Brain microvascular endothelial cell (primary cell): ENCODE results near the gene DISC1.

Experiments
- DNase-seq: peaks from one replicate; pipeline ENCODE4 v3.0.0-alpha.2; 2020
- H3K27ac ChIP-seq: fragments of 250-450 bp; sonication (Bioruptor Pico); 2 replicates; pipeline ENCODE4 v1.5.1; 2020; ENCODE audit warnings: mild to moderate bottlenecking, moderate library complexity
- H3K27me3 ChIP-seq: fragments of 250-450 bp; sonication (Bioruptor Pico); replicated peaks from 2 replicates; pipeline ENCODE4 v1.5.1; 2020; ENCODE audit warnings: mild to moderate bottlenecking
- H3K36me3 ChIP-seq: fragments of 250-450 bp; sonication (Bioruptor Pico); replicated peaks from 2 replicates; pipeline ENCODE4 v1.5.1; 2020; ENCODE audit warnings: mild to moderate bottlenecking
- H3K4me3 ChIP-seq: 2 replicates; pipeline ENCODE4 v1.5.1; 2011; ENCODE audit warnings: low read depth, mild to moderate bottlenecking, control low read depth, low read length, moderate library complexity
- in situ Hi-C: cut with HindIII; loops from 2 replicates; pipeline ENCODE4 v1.10.0; 2017; ENCODE audit warnings: low sequenced_read_pairs, low pct_ligation_motif_present
- TF ChIP-seq, protein P1 (sequence below): IDR thresholded peaks from 2 replicates; pipeline ENCODE4 v1.5.1; 2011; ENCODE audit warnings: low read depth, mild to moderate bottlenecking, moderate library complexity, low read length, control low read depth, inconsistent platforms; ENCODE audit errors: missing control alignments

DISC1 gene

DNA sequence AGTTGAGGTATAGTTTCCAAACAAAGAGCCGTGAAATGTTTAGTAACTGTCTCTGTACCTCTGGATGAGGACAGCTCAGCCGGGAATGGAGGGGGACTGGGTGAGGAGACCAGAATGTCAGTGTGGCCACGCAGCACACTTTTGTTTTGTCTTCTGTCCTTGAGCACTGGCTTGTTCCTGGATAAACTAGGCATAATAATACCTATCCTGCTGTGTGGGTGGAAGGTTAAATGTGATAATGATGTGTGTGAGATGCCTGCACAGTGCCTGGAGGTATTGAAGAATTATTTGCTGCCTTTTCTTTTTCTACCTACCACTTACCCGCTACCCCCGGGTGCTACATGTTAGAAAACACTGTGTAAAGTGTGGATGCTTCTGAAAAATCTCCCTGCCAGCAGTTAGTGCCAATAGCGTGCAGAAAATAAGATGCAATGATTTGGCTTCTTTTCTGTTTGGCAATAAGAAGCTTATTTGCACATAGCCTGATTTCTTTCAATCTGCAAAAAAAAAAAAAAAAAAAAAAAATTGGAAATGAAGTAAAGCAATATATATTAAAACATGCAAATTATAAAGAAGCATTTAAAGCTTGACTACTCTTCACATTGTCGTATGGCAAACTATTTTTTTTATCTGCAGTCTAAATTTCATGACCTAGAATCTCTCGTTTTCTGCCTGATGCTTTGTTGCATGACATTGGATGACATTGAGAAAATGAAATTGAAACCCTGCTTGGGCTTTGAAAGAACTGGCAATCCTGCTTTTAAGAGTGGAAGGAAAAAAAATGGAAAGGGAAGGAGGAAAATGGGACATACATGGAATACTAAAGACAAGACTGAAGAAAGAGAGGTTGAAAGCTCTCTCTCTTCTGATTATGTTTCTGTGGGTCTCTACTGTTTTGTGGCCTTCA is 89.5 kb downstream of the DISC1 start:
- no peak for DNase-seq
- Histone ChIP-seq H3K27me3 (no peaks in the 10 kb centered on the region), H3K4me3 (no peak overlapping the region), H3K36me3 (no peaks in the 10 kb centered on the region), H3K27ac (no peak overlapping the region)
- in situ Hi-C loops: no loop called here
- TF ChIP-seq, protein P1, sequence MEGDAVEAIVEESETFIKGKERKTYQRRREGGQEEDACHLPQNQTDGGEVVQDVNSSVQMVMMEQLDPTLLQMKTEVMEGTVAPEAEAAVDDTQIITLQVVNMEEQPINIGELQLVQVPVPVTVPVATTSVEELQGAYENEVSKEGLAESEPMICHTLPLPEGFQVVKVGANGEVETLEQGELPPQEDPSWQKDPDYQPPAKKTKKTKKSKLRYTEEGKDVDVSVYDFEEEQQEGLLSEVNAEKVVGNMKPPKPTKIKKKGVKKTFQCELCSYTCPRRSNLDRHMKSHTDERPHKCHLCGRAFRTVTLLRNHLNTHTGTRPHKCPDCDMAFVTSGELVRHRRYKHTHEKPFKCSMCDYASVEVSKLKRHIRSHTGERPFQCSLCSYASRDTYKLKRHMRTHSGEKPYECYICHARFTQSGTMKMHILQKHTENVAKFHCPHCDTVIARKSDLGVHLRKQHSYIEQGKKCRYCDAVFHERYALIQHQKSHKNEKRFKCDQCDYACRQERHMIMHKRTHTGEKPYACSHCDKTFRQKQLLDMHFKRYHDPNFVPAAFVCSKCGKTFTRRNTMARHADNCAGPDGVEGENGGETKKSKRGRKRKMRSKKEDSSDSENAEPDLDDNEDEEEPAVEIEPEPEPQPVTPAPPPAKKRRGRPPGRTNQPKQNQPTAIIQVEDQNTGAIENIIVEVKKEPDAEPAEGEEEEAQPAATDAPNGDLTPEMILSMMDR: no peak

GRCh38 chr1:231716879-231717278 is 90.3 kb downstream of the DISC1 start:
- DNase-seq: no peak
- TF ChIP-seq, protein P1: no peak
- Histone ChIP-seq H3K4me3 (no peak overlapping the region), H3K27me3 (no peaks in the 10 kb centered on the region), H3K27ac (no peak overlapping the region), H3K36me3 (no peaks in the 10 kb centered on the region)
- in situ Hi-C loops: no loop called here

DNA sequence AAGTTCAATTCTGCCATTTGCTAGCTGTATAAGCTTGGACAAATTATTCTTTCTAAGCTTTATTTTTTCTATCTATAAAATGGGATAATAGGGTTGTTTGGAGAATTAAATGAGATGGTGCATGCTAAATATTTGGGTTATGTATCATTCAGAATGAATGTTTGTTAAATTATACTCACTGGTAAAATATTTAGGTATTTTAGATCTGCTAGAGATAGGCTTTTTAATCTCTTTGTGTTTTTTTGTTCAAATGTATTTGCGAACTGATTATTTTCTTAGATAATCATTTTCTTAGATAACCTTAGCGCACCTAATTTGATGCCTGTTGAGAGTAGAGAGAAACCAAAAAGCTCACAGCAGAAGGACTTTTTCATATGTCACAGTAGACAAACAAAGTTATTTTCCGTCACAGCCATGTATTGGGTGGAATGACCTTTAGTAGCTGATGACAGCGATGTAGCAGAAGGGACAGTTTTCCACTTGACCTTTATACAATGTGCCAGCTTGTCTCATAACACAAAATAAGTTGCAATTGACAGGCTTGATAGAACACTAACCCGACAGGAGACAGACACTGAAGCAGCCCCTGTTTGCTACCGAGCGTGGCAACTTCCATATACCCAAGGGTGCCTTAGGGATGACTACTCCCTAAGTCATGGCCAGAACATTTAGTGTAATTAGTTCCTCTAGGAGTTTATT is 93.0 kb downstream of the DISC1 start:
- Histone ChIP-seq H3K27ac (no peak overlapping the region), H3K27me3 (no peaks in the 10 kb centered on the region), H3K4me3 (no peak overlapping the region), H3K36me3 (no peaks in the 10 kb centered on the region)
- in situ Hi-C loops: no loop called here
- DNase-seq: no peak
- TF ChIP-seq, protein P1: no peak

- Histone ChIP-seq H3K27ac (no peak overlapping the region), H3K27me3 (no peaks in the 10 kb centered on the region), H3K4me3 (no peak overlapping the region), H3K36me3 (no peaks in the 10 kb centered on the region)
- TF ChIP-seq, protein P1: no peak
- no peak for DNase-seq
- in situ Hi-C loops: no loop called here
These were observed 94.2 kb downstream of the DISC1 start for GRCh38 chr1:231720652-231721325.

DNA sequence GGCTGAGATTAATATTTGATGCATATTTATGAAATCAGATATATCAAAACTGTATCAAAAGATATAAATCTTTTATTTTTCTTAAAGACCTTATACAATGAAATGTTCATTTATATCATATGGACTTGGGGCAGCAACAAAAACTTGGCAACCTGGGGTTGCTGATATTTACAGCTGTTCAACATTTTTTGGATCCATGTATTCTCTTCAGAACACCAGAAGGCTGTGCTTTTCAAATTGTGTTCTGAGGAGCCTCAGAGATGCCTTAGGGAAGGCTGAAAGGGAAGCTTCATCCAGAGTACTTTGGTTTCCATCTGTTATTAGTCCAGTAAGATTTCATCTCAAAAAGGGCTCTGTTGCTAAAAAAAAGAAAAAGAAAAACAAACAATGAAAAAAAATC is 94.8 kb downstream of the DISC1 start:
- H3K27me3 ChIP-seq: no peaks in the 10 kb centered on the region
- H3K36me3 ChIP-seq: no peaks in the 10 kb centered on the region
- no peak overlapping the region for H3K4me3 ChIP-seq
- DNase-seq: no peak
- in situ Hi-C loops: no loop called here
- TF ChIP-seq, protein P1: no peak
- H3K27ac ChIP-seq: no peak overlapping the region
